T-helper 1 cell treated with Interleukin-12 subunit alpha and Interleukin-12 subunit beta and Interleukin-4 antibody, amounts not matched to agents 30 μg/mL and 1 μg/mL, for 36 hours (primary cell): ENCODE measurements around the gene ABR.
A peak's percentile ranks its signal among the peaks of the same experiment; 100 is the strongest.
"Not testable (repeated sequence)": the region's sequence is repeated elsewhere in the genome, so short reads cannot be mapped to it uniquely, and the experiment has no call there.

ENCODE experiments used
- H3K27ac Mint-ChIP-seq: one replicate; pipeline ENCODE4 v1.8.0; 2021; ENCODE audit warnings: mild to moderate bottlenecking, mixed read lengths
- H3K27me3 Mint-ChIP-seq: one replicate; pipeline ENCODE4 v1.8.0; 2021; ENCODE audit warnings: low read depth, mixed read lengths
- H3K36me3 Mint-ChIP-seq: one replicate; pipeline ENCODE4 v1.8.0; 2021; ENCODE audit warnings: low read depth, mixed read lengths
- H3K4me1 Mint-ChIP-seq: one replicate; pipeline ENCODE4 v1.8.0; 2021; ENCODE audit warnings: low read depth, mixed read lengths
- H3K4me3 Mint-ChIP-seq: one replicate; pipeline ENCODE4 v1.8.0; 2021; ENCODE audit warnings: mild to moderate bottlenecking, moderate library complexity, mixed read lengths
- H3K9me3 Mint-ChIP-seq: one replicate; pipeline ENCODE4 v1.8.0; 2021; ENCODE audit warnings: mixed read lengths

The ABR gene

GRCh38 chr17:1111599-1112443 is 68.0 kb downstream of the ABR start:
- H3K36me3 Mint-ChIP-seq: peaks cover 2% of the 10 kb centered on the region
- H3K4me3 Mint-ChIP-seq: peak overlapping the region; percentile 63
- peaks cover 44% of the 10 kb centered on the region for H3K4me1 Mint-ChIP-seq

GRCh38 chr17:1110862-1111598 is 68.8 kb downstream of the ABR start:
- H3K9me3 Mint-ChIP-seq: no peaks in the 10 kb centered on the region
- H3K27ac Mint-ChIP-seq: peak overlapping the region; percentile 67
- peaks cover 46% of the 10 kb centered on the region for H3K4me1 Mint-ChIP-seq
- H3K27me3 Mint-ChIP-seq: no peaks in the 10 kb centered on the region
- H3K36me3 Mint-ChIP-seq: peaks cover 2% of the 10 kb centered on the region
- H3K4me3 Mint-ChIP-seq: peak overlapping the region; percentile 63

More at GRCh38 chr17:1111599-1112443, 68.0 kb downstream of the ABR start:
- Mint-ChIP-seq H3K27ac (peak overlapping the region; percentile 67), H3K27me3 (no peaks in the 10 kb centered on the region), H3K9me3 (no peaks in the 10 kb centered on the region)

- H3K36me3 Mint-ChIP-seq: peaks cover 4% of the 10 kb centered on the region
- H3K9me3 Mint-ChIP-seq: no peaks in the 10 kb centered on the region
- peak overlapping the region; percentile 83 for H3K27ac Mint-ChIP-seq
- peak overlapping the region; percentile 80 for H3K4me3 Mint-ChIP-seq
- no peaks in the 10 kb centered on the region for H3K27me3 Mint-ChIP-seq
- H3K4me1 Mint-ChIP-seq: peaks cover 47% of the 10 kb centered on the region
Measured at GRCh38 chr17:1110541-1110861, 69.3 kb downstream of the ABR start.

- Mint-ChIP-seq H3K4me1 (peaks cover 41% of the 10 kb centered on the region), H3K27ac (peak overlapping the region; percentile 83), H3K4me3 (peak overlapping the region; percentile 80), H3K36me3 (peaks cover 4% of the 10 kb centered on the region), H3K9me3 (no peaks in the 10 kb centered on the region), H3K27me3 (no peaks in the 10 kb centered on the region)
Measured at GRCh38 chr17:1109606-1110540, 69.9 kb downstream of the ABR start.

GRCh38 chr17:1108765-1109605 is 70.8 kb downstream of the ABR start:
- Mint-ChIP-seq H3K27me3 (no peaks in the 10 kb centered on the region), H3K4me3 (peak overlapping the region; percentile 89), H3K36me3 (peaks cover 4% of the 10 kb centered on the region), H3K4me1 (peaks cover 37% of the 10 kb centered on the region), H3K27ac (peak overlapping the region; percentile 82), H3K9me3 (no peaks in the 10 kb centered on the region)

GRCh38 chr17:1108478-1108764 is 71.4 kb downstream of the ABR start:
- peak overlapping the region; percentile 79 for H3K4me3 Mint-ChIP-seq
- peaks cover 43% of the 10 kb centered on the region for H3K4me1 Mint-ChIP-seq
- peaks cover 8% of the 10 kb centered on the region for H3K36me3 Mint-ChIP-seq
- no peaks in the 10 kb centered on the region for H3K27me3 Mint-ChIP-seq
- H3K9me3 Mint-ChIP-seq: no peaks in the 10 kb centered on the region
- peak overlapping the region; percentile 15 for H3K27ac Mint-ChIP-seq

- H3K9me3 Mint-ChIP-seq: no peaks in the 10 kb centered on the region
- H3K4me3 Mint-ChIP-seq: peak overlapping the region; percentile 79
- no peaks in the 10 kb centered on the region for H3K27me3 Mint-ChIP-seq
- H3K4me1 Mint-ChIP-seq: peaks cover 44% of the 10 kb centered on the region
- peak overlapping the region; percentile 61 for H3K27ac Mint-ChIP-seq
- H3K36me3 Mint-ChIP-seq: peaks cover 8% of the 10 kb centered on the region
Measured at GRCh38 chr17:1107777-1108477, 71.9 kb downstream of the ABR start.

- no peaks in the 10 kb centered on the region for H3K9me3 Mint-ChIP-seq
- no peaks in the 10 kb centered on the region for H3K27me3 Mint-ChIP-seq
- H3K4me1 Mint-ChIP-seq: peaks cover 44% of the 10 kb centered on the region
- no peak overlapping the region for H3K27ac Mint-ChIP-seq
- H3K4me3 Mint-ChIP-seq: peak overlapping the region; percentile 79
- H3K36me3 Mint-ChIP-seq: peaks cover 8% of the 10 kb centered on the region
Measured at GRCh38 chr17:1107083-1107776, 72.6 kb downstream of the ABR start.

GRCh38 chr17:1104222-1104621 is 75.6 kb downstream of the ABR start:
- H3K4me3 Mint-ChIP-seq: no peak overlapping the region
- peaks cover 16% of the 10 kb centered on the region for H3K36me3 Mint-ChIP-seq
- peaks cover 26% of the 10 kb centered on the region for H3K4me1 Mint-ChIP-seq
- no peaks in the 10 kb centered on the region for H3K9me3 Mint-ChIP-seq
- H3K27ac Mint-ChIP-seq: no peak overlapping the region
- H3K27me3 Mint-ChIP-seq: no peaks in the 10 kb centered on the region

- Mint-ChIP-seq H3K9me3 (no peaks in the 10 kb centered on the region), H3K4me3 (no peak overlapping the region), H3K4me1 (peaks cover 34% of the 10 kb centered on the region), H3K36me3 (peaks cover 20% of the 10 kb centered on the region), H3K27me3 (no peaks in the 10 kb centered on the region), H3K27ac (no peak overlapping the region)
Measured at GRCh38 chr17:1100382-1100781, 79.4 kb downstream of the ABR start.

- H3K36me3 Mint-ChIP-seq: peaks cover 27% of the 10 kb centered on the region
- H3K27me3 Mint-ChIP-seq: no peaks in the 10 kb centered on the region
- no peak overlapping the region for H3K4me3 Mint-ChIP-seq
- H3K4me1 Mint-ChIP-seq: peaks cover 37% of the 10 kb centered on the region
- peak overlapping the region; percentile 58 for H3K27ac Mint-ChIP-seq
- no peaks in the 10 kb centered on the region for H3K9me3 Mint-ChIP-seq
Measured at GRCh38 chr17:1099242-1099641, 80.5 kb downstream of the ABR start.

GRCh38 chr17:1097972-1098744 is 81.6 kb downstream of the ABR start:
- not testable (repeated sequence) for H3K9me3 Mint-ChIP-seq, H3K27me3 Mint-ChIP-seq, H3K27ac Mint-ChIP-seq
- Mint-ChIP-seq H3K36me3 (peaks cover 27% of the 10 kb centered on the region), H3K4me3 (peak overlapping the region; percentile 67), H3K4me1 (peaks cover 30% of the 10 kb centered on the region)
